ENCODE data around the gene ACAN.

DNA sequence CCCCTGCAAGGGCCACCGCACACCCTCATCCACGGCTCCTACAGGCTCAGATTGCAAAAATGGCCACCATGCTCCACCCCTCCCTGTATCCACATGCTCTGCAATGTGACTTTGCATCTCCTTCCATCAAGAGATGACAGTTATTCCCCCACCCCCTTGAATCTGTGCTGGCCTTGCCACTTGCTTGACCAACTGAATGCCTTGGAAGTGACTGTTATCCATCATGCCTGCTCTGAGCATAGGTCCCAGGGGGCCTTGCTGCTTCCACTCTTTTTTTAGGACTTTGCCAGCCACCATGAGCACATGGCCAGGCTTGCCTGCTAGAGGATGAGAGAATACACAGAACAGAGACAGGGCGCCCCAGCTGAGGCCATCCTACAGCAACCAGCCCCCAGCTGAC is 78.5 kb downstream of the ACAN start:
- TF ChIP-seq, protein P1, sequence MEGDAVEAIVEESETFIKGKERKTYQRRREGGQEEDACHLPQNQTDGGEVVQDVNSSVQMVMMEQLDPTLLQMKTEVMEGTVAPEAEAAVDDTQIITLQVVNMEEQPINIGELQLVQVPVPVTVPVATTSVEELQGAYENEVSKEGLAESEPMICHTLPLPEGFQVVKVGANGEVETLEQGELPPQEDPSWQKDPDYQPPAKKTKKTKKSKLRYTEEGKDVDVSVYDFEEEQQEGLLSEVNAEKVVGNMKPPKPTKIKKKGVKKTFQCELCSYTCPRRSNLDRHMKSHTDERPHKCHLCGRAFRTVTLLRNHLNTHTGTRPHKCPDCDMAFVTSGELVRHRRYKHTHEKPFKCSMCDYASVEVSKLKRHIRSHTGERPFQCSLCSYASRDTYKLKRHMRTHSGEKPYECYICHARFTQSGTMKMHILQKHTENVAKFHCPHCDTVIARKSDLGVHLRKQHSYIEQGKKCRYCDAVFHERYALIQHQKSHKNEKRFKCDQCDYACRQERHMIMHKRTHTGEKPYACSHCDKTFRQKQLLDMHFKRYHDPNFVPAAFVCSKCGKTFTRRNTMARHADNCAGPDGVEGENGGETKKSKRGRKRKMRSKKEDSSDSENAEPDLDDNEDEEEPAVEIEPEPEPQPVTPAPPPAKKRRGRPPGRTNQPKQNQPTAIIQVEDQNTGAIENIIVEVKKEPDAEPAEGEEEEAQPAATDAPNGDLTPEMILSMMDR (IDR thresholded peaks at IDR 0.05 in 2 of 3, conservative IDR thresholded peaks at IDR 0.05 in 1 of 3; ENCODE audit: control insufficient read depth in 2 of 3, extremely low read depth in 1 of 3, insufficient read depth in 1 of 3, low read depth in 3 of 3, low read length in 3 of 3), result no peak
- TF ChIP-seq ZNF384 (IDR thresholded peaks at IDR 0.05; ENCODE audit: borderline replicate concordance, low read depth, low read length), result no peak
- TF ChIP-seq RB1 (IDR thresholded peaks at IDR 0.05; ENCODE audit: borderline replicate concordance), result no peak
- TF ChIP-seq EZH2 (IDR thresholded peaks at IDR 0.05; ENCODE audit: borderline replicate concordance, control insufficient read depth, low read depth, low read length), result no peak
- TF ChIP-seq, protein P2, sequence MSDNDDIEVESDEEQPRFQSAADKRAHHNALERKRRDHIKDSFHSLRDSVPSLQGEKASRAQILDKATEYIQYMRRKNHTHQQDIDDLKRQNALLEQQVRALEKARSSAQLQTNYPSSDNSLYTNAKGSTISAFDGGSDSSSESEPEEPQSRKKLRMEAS (IDR thresholded peaks at IDR 0.05; ENCODE audit: low read depth, low read length), result no peak

All from GM12878 (cell line).